Activated gamma-delta T cell treated with Interleukin-2 at 50 U/mL for 16 hours (primary cell): ENCODE data around the gene EVI5.

ENCODE experiments used
- DNase-seq: peaks from one replicate; pipeline ENCODE4 v3.0.0-alpha.2; 2020

The EVI5 gene

GRCh38 chr1:92784639-92785500 is at the start of gene EVI5:
EVI5 (minus strand) TSS chr1:92785108; CDS start chr1:92736546, 48,562 bp downstream.
- DNase-seq = peak; percentile 43

DNA sequence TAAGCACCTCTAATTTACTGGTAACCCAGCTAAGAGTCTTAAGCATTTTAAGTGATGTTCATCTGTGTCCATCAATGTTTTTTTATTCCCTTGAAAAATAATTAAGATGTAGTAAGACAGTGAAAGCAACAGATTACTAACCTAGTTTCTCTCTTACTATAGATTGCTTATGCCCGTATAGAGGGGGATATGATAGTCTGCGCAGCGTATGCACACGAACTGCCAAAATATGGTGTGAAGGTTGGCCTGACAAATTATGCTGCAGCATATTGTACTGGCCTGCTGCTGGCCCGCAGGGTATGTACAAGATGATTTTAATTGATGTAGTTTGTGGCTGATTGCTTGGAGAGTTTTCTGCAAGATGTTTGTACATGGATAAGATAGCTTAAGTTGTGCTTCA is 49.7 kb upstream of the EVI5 start:
- no peak for DNase-seq

- DNase-seq = no peak
Measured at GRCh38 chr1:92833840-92834239, 48.9 kb upstream of the EVI5 start.

DNA sequence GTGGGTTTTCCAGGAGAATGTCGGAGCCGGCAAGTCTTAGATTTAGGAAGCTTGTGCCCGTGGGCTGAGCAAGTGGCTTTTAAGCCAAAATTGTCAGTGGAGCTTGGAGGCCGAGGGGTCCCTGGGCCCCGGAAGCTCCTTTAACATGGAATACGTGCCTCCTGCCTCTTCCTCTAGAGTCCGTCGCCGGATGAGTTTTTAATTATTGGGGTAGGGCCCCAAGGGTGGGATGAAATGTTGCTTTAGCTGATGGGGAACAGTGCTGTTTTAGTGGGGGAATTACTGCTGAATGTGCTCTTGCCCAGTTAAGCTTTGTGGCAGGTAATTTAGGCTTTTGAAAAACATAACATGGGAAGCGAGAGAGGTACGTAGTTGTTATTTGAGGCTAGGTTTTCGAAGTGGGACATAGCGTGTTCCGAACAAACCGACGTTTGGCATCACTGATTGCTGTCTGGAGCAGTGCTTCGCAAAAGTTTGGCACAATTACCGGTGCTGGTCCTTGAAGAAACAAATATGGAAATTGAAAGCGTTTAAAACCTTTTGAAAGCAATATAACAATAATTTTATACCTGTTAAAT is 47.7 kb upstream of the EVI5 start:
- DNase-seq = no peak

DNA sequence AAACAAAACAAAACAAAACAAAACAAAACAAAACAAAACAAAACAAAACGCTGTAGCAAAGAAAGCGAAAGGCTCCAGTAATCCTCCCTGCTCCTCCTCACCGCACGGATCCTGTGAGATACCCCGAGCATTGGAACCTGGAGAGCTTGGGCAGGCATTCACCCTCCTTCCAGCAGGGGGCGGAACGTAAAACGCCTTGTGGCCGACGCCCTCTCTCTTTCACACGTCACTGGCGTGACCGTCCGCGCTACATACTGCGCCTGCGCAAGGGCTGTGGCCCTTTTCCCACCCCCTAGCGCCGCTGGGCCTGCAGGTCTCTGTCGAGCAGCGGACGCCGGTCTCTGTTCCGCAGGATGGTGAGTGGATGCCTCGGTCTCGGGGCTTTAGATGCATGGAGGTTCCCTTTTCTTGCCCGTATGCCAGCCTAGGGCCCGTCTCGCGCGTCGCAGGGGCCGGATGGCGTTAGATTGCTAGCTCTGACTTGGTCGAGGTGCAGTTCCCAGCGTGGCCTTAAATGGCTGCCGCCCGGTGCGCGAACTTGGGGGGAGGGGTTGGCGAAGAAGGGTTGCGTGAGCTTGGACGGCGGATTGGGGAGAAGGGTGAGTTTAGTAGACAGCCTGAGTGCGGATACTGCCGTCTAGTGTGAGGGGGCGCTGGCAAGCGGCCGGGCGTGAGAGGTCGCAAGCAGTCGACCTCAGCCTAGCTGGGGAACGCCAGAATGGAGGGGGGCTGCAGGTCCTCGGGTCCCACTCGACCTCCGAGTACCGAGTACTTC is 47.0 kb upstream of the EVI5 start, which contains the start of gene RPL5:
Gene RPL5, plus strand, starts transcription at position 279 of the 775 bp plus-strand sequence. Its CDS starts 75 bp downstream, at position 354.
- peak; percentile 96 for DNase-seq

GRCh38 chr1:92831368-92831761 is 46.5 kb upstream of the EVI5 start:
- DNase-seq = no peak

DNA sequence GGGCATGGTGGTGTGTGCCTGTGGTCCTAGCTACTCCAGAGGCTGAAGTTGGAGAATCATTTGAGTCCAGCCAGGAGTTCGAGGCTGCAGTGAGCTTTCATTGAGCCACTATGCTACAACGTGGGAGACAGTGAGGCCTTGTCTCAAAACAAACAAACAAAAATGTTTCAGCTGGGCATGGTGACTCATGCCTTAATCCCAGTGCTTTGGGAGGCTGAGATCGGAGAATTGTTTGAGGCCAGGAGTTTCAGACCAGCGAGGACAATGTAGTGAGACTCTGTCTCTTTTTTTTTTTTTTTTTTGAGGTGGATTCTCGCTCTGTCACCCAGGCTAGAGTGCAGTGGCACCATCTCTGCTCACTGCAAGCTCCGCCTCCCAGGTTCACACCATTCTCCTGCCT is 41.9 kb upstream of the EVI5 start:
- DNase-seq = no peak

DNA sequence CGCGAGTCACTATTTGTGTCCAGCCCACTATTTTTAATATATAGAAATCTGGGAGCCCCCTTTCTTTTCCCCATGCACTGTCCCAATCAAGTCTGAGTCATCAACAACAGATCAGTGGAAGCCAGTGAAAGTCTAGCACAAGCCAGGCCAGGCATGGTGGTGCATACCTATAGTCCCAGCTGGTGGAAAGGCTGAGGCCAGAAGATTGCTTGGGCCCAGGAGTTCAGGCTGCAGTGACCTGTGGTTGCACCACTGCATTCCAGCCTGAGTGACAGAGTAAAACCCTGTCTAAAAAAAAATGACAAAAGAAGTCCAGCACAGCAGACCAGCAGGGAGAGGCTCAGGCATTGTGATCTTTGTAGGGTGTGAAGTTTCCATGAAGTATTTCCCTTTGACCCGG is 38.0 kb upstream of the EVI5 start:
- DNase-seq = no peak

GRCh38 chr1:92820551-92820950 is 35.6 kb upstream of the EVI5 start:
- no peak for DNase-seq

DNA sequence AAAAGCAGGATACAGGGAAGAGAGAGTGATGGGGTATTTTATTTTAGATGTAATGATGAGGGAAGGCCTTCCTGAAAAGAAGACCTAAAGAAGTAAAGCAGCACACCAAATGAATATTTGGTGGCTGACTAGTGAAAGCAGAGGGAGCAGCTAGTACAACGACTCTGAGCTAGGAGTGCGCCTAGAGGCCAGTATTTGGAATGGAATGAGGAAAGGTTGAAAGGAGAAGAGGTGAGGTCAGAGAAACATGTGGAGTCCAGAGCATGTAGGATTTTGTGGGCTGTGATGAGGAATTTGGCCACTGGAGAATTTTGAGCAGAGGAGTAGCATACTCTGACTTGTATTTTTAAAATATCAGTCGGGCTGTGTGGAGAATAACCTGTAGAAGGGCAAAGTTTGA is 35.1 kb upstream of the EVI5 start:
- no peak for DNase-seq

DNA sequence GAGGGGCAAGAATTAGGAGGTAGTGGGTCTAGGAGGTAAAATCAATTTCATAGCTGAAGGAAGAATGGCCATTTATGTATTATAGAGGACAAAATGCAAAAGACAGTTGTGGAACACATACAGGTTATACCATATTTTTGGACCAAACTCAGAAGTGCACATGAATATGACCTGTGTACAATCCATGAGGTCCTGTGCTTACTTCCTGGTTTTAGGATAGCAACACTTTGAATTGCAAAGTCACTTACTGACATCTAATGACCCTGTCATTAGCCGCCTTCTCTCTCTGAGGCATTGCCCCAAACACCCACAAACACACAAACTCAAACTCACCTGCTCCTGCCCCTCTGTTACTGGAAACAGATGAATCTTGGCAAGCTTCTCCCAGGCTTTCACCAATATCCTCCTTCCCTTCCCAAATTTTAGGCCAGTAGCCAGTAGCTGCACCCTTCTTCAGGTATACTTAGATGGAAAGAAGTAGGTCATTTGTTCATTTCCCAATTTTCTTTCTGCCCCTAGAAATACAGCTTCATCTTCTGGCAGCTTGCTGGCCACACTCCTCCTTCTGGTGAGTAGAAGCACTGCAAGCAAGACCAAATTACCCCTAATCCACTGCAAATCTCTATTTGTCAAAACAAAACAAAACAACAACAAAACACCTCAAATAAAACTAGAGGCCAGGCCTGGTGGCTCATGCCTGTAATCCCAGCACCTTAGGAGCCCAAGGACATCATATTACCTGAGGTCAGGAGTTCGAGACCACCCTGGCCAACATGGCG is 33.3 kb upstream of the EVI5 start:
- no peak for DNase-seq

GRCh38 chr1:92817137-92817697 is 32.3 kb upstream of the EVI5 start:
- DNase-seq = no peak

- no peak for DNase-seq
Measured at GRCh38 chr1:92816732-92817131, 31.8 kb upstream of the EVI5 start.

DNA sequence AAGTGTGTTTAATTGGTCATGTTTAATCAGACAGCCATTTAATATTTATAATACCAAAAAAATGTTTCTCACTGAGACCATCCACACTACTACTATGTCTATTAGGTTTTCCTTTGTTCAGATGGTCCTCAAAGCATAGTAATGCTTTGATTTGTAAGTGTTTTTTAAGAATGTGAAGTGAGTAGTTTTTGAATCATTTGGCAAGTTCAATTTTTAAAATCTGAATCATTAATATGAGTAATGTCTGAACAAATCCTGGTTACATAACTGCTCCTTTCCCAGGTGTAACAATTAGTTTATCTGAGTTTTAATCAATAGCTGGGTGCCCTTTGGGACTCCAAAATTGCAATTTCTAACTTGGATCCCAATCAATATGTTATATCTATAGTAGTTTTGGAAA is 23.5 kb upstream of the EVI5 start:
- no peak for DNase-seq

DNA sequence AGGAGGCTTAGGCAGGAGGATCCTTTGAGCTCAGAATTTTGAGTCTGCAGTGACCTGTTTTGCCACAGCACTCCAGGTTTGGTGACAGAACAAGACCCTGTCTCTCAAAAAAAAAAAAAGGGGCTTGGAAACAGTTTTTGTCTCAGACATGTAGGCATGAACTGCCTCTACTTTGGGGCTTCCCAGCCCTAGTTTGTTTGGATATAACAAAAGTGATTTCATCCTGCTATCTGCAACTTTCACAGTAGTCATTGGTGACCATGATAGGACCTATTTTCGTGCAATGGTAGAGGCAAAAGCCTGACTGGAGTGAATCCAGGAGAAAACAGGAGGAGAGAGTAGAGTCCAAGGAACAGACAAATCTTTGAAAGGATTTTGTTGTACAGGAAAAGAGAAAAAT is 20.3 kb upstream of the EVI5 start:
- DNase-seq = no peak

- DNase-seq = no peak
Measured at GRCh38 chr1:92804721-92805201, 19.9 kb upstream of the EVI5 start.

GRCh38 chr1:92803140-92803887 is 18.4 kb upstream of the EVI5 start:
- DNase-seq = no peak

- no peak for DNase-seq
Measured at GRCh38 chr1:92797961-92798360, 13.1 kb upstream of the EVI5 start.

DNA sequence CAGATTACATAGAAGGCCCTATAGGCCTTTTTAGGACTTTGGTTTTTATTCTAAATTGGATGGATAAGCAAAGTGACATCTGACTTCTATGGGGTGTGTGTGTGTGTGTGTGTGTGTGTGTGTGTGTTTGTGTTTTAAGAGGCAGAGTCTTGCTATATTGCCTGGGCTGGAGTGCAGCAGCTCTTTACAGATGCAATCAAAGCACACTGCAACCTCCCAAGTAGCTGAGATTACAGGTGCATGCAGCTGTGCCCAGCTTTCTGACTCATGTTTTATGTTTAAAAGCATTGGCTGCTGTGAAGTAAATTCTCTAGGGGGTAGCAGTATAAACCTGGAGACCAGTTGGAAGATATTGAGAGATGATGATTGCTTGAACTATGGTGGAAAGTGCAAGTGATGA is 12.4 kb upstream of the EVI5 start:
- no peak for DNase-seq

DNA sequence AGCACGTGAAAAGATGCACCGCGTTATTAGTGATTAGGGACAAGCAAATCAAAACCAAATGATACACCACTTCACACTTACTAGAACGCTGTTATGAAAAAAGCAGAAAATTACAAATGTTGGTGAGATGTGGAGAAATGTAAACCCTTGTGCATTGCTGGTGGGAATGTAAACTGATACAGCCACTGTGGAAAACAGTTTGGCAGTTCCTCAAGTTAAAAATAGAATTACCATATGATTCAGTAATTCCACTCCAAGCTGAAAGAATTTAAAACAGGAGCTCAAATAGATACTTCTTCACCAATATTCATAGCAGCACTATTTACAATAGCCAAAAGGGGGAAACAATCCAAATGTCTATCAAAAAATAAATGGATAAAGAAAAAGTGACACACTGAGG is 10.3 kb upstream of the EVI5 start:
- DNase-seq = no peak

GRCh38 chr1:92792340-92792782 is 7.5 kb upstream of the EVI5 start:
- DNase-seq = no peak
